Ishikawa (cell line): ENCODE data around the gene HIPK1.

Experiments used
- CEBPB ChIP-seq: IDR thresholded peaks from 2 replicates; pipeline ENCODE4 v1.6.1; 2012
- EP300 ChIP-seq: IDR thresholded peaks from 2 replicates; pipeline ENCODE4 v1.6.1; 2012; ENCODE audit warnings: borderline replicate concordance
- MAX ChIP-seq: IDR thresholded peaks from 2 replicates; pipeline ENCODE4 v1.6.1; 2012
- RAD21 ChIP-seq: IDR thresholded peaks from 2 replicates; pipeline ENCODE4 v1.6.1; 2012; ENCODE audit warnings: low read depth
- REST ChIP-seq: IDR thresholded peaks from 2 replicates; pipeline ENCODE4 v1.6.1; 2012; ENCODE audit warnings: low read depth, mild to moderate bottlenecking
- TAF1 ChIP-seq: IDR thresholded peaks from 2 replicates; pipeline ENCODE4 v1.6.1; 2012; ENCODE audit warnings: low read depth, mild to moderate bottlenecking
- TEAD4 ChIP-seq: IDR thresholded peaks from 2 replicates; pipeline ENCODE4 v1.6.1; 2012
- USF1 ChIP-seq: IDR thresholded peaks from 2 replicates; pipeline ENCODE4 v1.6.1; 2012
- YY1 ChIP-seq: IDR thresholded peaks from 2 replicates; pipeline ENCODE4 v1.6.1; 2012; ENCODE audit warnings: low read depth

GRCh38 chr1:114008480-114008941 lies 79.4 kb downstream of the HIPK1 start:
- TF ChIP-seq YY1 (no peak), TAF1 (no peak), MAX (no peak), EP300 (no peak), RAD21 (no peak), TEAD4 (no peak), USF1 (no peak), CEBPB (no peak), REST (no peak)
